HG02840 (cell line): ENCODE results near the gene CACNA1C.

Source experiments
- ATAC-seq: cut with Tn5 transposase; IDR thresholded peaks from one replicate; pipeline ENCODE4 v1.9.1; 2021; ENCODE audit warnings: mild to moderate bottlenecking, moderate library complexity, moderate number of reproducible peaks; ENCODE audit not compliant: unreplicated experiment, low FRiP score

The CACNA1C gene

GRCh38 chr12:2520722-2521246, 468.0 kb downstream of the CACNA1C start:
- no peak for ATAC-seq

- no peak for ATAC-seq
Measured at GRCh38 chr12:2523317-2523716, 470.5 kb downstream of the CACNA1C start.

GRCh38 chr12:2523844-2524243, 471.1 kb downstream of the CACNA1C start:
- ATAC-seq = no peak

GRCh38 chr12:2526371-2526770, 473.6 kb downstream of the CACNA1C start:
- ATAC-seq = no peak

GRCh38 chr12:2528001-2528400, 475.2 kb downstream of the CACNA1C start:
- ATAC-seq = no peak

GRCh38 chr12:2529807-2530206, 477.0 kb downstream of the CACNA1C start:
- ATAC-seq = no peak

GRCh38 chr12:2531371-2531770, 478.6 kb downstream of the CACNA1C start:
- ATAC-seq = no peak

GRCh38 chr12:2533036-2533435, 480.2 kb downstream of the CACNA1C start:
- ATAC-seq = no peak

GRCh38 chr12:2535583-2536204, 482.9 kb downstream of the CACNA1C start:
- ATAC-seq = no peak

GRCh38 chr12:2536724-2537123, 483.9 kb downstream of the CACNA1C start:
- ATAC-seq = no peak

- no peak for ATAC-seq
Measured at GRCh38 chr12:2537868-2538541, 485.2 kb downstream of the CACNA1C start.

- ATAC-seq = no peak
Measured at GRCh38 chr12:2539938-2540337, 487.2 kb downstream of the CACNA1C start.

GRCh38 chr12:2540535-2540941, 487.8 kb downstream of the CACNA1C start:
- no peak for ATAC-seq

- ATAC-seq = no peak
Measured at GRCh38 chr12:2541631-2542204, 488.9 kb downstream of the CACNA1C start.

- no peak for ATAC-seq
Measured at GRCh38 chr12:2543801-2544200, 491.0 kb downstream of the CACNA1C start.

GRCh38 chr12:2544230-2544629, 491.4 kb downstream of the CACNA1C start:
- no peak for ATAC-seq

GRCh38 chr12:2547273-2548044, 494.7 kb downstream of the CACNA1C start:
- no peak for ATAC-seq

- no peak for ATAC-seq
Measured at GRCh38 chr12:2548081-2548480, 495.3 kb downstream of the CACNA1C start.

GRCh38 chr12:2550561-2551411, 498.0 kb downstream of the CACNA1C start:
- no peak for ATAC-seq

GRCh38 chr12:2551412-2551900, 498.7 kb downstream of the CACNA1C start:
- ATAC-seq = no peak
